Measurements from ENCODE around the gene KRT33B. TPM values are rescaled to one million over a fixed set of nuclear protein-coding genes. Genes with fewer than 3 reads are reported as not detected.
"Not testable (repeated sequence)": the region's sequence is repeated elsewhere in the genome, so short reads cannot be mapped to it uniquely, and the experiment has no call there.

KRT33B gene
- total and polyA plus RNA-seq, 2 of the 4 experiments (the other 2 are of a cell fraction) = 0.18 to 0.22 TPM

- Histone ChIP-seq H3K36me3 (ENCODE audit: control insufficient read depth, insufficient read depth, low read length) (no peaks in the 10 kb centered on the region), H3K4ac (ENCODE audit: low read depth, low read length) (no peak overlapping the region), H2AFZ (replicated peaks; ENCODE audit: low read length, poor library complexity) (no peak overlapping the region), H3K27ac (ENCODE audit: insufficient read depth, low read length) (no peak overlapping the region), H2BK5ac (ENCODE audit: low read depth, low read length, poor library complexity, severe bottlenecking) (no peak overlapping the region), H3K23ac (ENCODE audit: low read depth, low read length) (no peak overlapping the region), H4K5ac (ENCODE audit: low read depth, low read length) (no peak overlapping the region), H3K9ac (ENCODE audit: low read depth, low read length) (no peak overlapping the region), H2AK9ac (replicated peaks; ENCODE audit: low read depth, low read length, poor library complexity) (no peak overlapping the region), H3K9me1 (ENCODE audit: insufficient read depth, low read length) (peaks cover 3% of the 10 kb centered on the region; the same call in 1 of the 2 replicates), H3K4me1 (ENCODE audit: control insufficient read depth, insufficient read depth, low read length) (peaks cover 2% of the 10 kb centered on the region), H4K20me1 (ENCODE audit: insufficient read depth, low read length) (no peaks in the 10 kb centered on the region), H3K56ac (ENCODE audit: extremely low read depth, insufficient read depth, low read length) (no peak overlapping the region), H3K4me2 (ENCODE audit: low read depth, low read length) (no peak overlapping the region), H2BK120ac (ENCODE audit: low read depth, low read length) (no peak overlapping the region), H3K27me3 (ENCODE audit: control insufficient read depth, insufficient read depth, low read length) (0 out of 2 replicates have a peak, but pooled peaks cover 5% of the 10 kb centered on the region), H3K18ac (ENCODE audit: low read depth, low read length) (no peak overlapping the region), H3K9me3 (ENCODE audit: control insufficient read depth, insufficient read depth, low read length) (peaks cover 4% of the 10 kb centered on the region), H2BK20ac (ENCODE audit: low read depth, low read length) (no peak overlapping the region), H3K4me3 (ENCODE audit: insufficient read depth, low read depth, low read length) (no peak overlapping the region), H4K8ac (ENCODE audit: low read depth in 2 of 2, low read length in 2 of 2) (no peak overlapping the region), H4K91ac (ENCODE audit: insufficient read depth, low read depth, low read length) (no peak overlapping the region), H3K79me1 (ENCODE audit: low read depth in 1 of 2, low read length in 2 of 2) (no peaks in the 10 kb centered on the region), H3K14ac (replicated peaks; ENCODE audit: low read depth, low read length) (no peak overlapping the region), H2BK15ac (ENCODE audit: low read depth, low read length) (no peak overlapping the region), H2AK5ac (ENCODE audit: low read depth, low read length) (no peak overlapping the region)
- in situ Hi-C loops (cut with MboI; ENCODE audit: low sequenced_read_pairs) = no loop called here
- POLR2A ChIA-PET (ENCODE audit: unreplicated experiment) = no interaction called here
- WGBS, 2 experiments (ENCODE audit: extremely low coverage in 2 of 2, insufficient read length in 1 of 2) = no CpG with 5 or more reads among the region's 7 CpGs
- intact Hi-C loops (cut with micrococcal nuclease) = no loop called here
- dilution Hi-C loops (cut with HindIII; ENCODE audit: low sequenced_read_pairs, unreplicated experiment) = no loop called here
- no peak for ATAC-seq (ENCODE audit: low read depth)
- no peak for TF ChIP-seq POLR2A (IDR thresholded peaks at IDR 0.05; ENCODE audit: low read depth, low read length)
- TF ChIP-seq MXI1 (IDR thresholded peaks at IDR 0.05; ENCODE audit: borderline replicate concordance, low read depth, low read length) = no peak
- no peak for TF ChIP-seq CHD1 (IDR thresholded peaks at IDR 0.05; ENCODE audit: low read depth, low read length)
- no peak for TF ChIP-seq RFX5 (IDR thresholded peaks at IDR 0.05; ENCODE audit: low read depth, low read length)
- no peak for TF ChIP-seq SMC3 (IDR thresholded peaks at IDR 0.05; ENCODE audit: low read depth, low read length)
- TF ChIP-seq ELK1 (IDR thresholded peaks at IDR 0.05; ENCODE audit: borderline replicate concordance, low read depth, low read length) = no peak
- TF ChIP-seq MAFK (IDR thresholded peaks at IDR 0.05; ENCODE audit: low read depth, low read length) = no peak
- BruUV-seq (replicated peaks) = no TSS peak
- no peak for DNase-seq
- CTCF ChIA-PET = interaction anchor here (0.6 kb wide), 1 partner anchor 402 kb away, joined by 4 read pairs; no protein-coding TSS in a partner anchor
Measured at GRCh38 chr17:41347869-41348760, 21.5 kb downstream of the KRT33B start.

GRCh38 chr17:41346421-41346820, 23.2 kb downstream of the KRT33B start:
- H3K27me3 ChIP-seq (ENCODE audit: control insufficient read depth, insufficient read depth, low read length); H3K9me1 ChIP-seq (ENCODE audit: insufficient read depth, low read length); H2BK15ac ChIP-seq (ENCODE audit: low read depth, low read length); H2AFZ ChIP-seq (replicated peaks; ENCODE audit: low read length, poor library complexity); H2BK120ac ChIP-seq (ENCODE audit: low read depth, low read length); POLR2A ChIA-PET (ENCODE audit: unreplicated experiment); H3K36me3 ChIP-seq (ENCODE audit: control insufficient read depth, insufficient read depth, low read length); H4K91ac ChIP-seq (ENCODE audit: insufficient read depth, low read depth, low read length); H3K4me3 ChIP-seq (ENCODE audit: insufficient read depth, low read depth, low read length); H3K27ac ChIP-seq (ENCODE audit: insufficient read depth, low read length); H3K79me1 ChIP-seq (ENCODE audit: low read depth in 1 of 2, low read length in 2 of 2); H4K5ac ChIP-seq (ENCODE audit: low read depth, low read length); ATAC-seq (ENCODE audit: low read depth); H2AK5ac ChIP-seq (ENCODE audit: low read depth, low read length); H3K4me1 ChIP-seq (ENCODE audit: control insufficient read depth, insufficient read depth, low read length); H3K9ac ChIP-seq (ENCODE audit: low read depth, low read length); H3K18ac ChIP-seq (ENCODE audit: low read depth, low read length); H3K23ac ChIP-seq (ENCODE audit: low read depth, low read length); intact Hi-C loops (cut with micrococcal nuclease); H4K8ac ChIP-seq (ENCODE audit: low read depth in 2 of 2, low read length in 2 of 2); H3K4me2 ChIP-seq (ENCODE audit: low read depth, low read length); H3K14ac ChIP-seq (replicated peaks; ENCODE audit: low read depth, low read length); H4K20me1 ChIP-seq (ENCODE audit: insufficient read depth, low read length); H3K56ac ChIP-seq (ENCODE audit: extremely low read depth, insufficient read depth, low read length); H2BK5ac ChIP-seq (ENCODE audit: low read depth, low read length, poor library complexity, severe bottlenecking); DNase-seq; dilution Hi-C loops (cut with HindIII; ENCODE audit: low sequenced_read_pairs, unreplicated experiment); H2BK20ac ChIP-seq (ENCODE audit: low read depth, low read length); BruUV-seq (replicated peaks); H3K4ac ChIP-seq (ENCODE audit: low read depth, low read length); H3K9me3 ChIP-seq (ENCODE audit: control insufficient read depth, insufficient read depth, low read length); H2AK9ac ChIP-seq (replicated peaks; ENCODE audit: low read depth, low read length, poor library complexity); in situ Hi-C loops (cut with MboI; ENCODE audit: low sequenced_read_pairs); CTCF ChIA-PET: not testable (repeated sequence)
- whole genome bisulfite sequencing, 2 experiments (ENCODE audit: extremely low coverage in 2 of 2, insufficient read length in 1 of 2) = 92% methylated on average over 5 of the region's 16 CpGs; no CpG with 5 or more reads in 1 of the 2 experiments

Measured in IMR-90 (cell line).